Lower leg skin (tissue), 3 donors: Measurements from ENCODE around the gene CPXM1.

Experiments used
- POLR2A ChIP-seq, 2 donors: fragments of 450-650 bp; IDR thresholded peaks; one replicate each; pipeline ENCODE4 v1.6.1; 2016 to 2017; ENCODE audit warnings: antibody characterized with exemption in 2 of 2, mild to moderate bottlenecking in 1 of 2, moderate library complexity in 1 of 2
- TF ChIP-seq, protein P1 (sequence below), 3 donors: fragments of 450-650 bp; IDR thresholded peaks; one replicate each; pipeline ENCODE4 v1.5.1; 2016; ENCODE audit warnings: antibody characterized with exemption in 3 of 3, mild to moderate bottlenecking in 3 of 3, moderate library complexity in 2 of 3

DNA sequence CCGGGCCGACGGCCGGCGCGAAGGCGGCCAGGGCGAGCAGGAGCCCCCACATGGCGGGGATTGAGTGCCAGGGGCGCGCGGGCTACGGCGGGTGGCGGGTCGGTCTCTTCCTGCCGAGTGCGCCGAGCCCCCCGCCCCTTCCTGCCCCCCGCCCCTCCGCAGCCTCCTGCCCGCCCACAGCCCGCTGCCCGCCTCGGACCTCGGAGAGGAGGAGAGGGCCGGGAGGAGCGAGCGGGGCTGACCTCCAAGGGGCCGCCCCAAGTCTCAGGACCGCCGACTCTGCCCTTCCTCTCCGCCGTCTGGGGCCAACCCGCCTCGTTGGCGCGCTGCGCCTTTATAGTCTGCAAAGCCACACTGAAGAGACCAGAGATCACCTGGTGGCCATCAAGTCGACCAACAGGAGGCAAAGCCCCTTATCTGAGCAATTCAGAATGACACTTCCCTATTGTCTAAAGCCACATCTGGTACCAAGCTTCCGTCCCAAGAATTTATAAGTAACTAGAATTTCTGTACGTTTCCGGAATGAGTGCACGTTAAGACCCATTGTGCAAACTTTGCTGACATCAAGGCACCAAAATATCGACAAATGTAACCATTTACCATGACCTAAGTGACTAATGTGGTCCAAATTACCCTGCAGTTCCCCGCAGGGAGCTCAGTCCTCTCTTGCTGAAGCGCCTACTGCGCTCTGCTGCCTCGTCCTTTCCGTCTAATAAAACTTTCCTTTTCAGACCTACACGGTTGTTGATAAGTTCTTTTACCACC lies at the start of gene CPXM1:
- TF ChIP-seq, protein P1, sequence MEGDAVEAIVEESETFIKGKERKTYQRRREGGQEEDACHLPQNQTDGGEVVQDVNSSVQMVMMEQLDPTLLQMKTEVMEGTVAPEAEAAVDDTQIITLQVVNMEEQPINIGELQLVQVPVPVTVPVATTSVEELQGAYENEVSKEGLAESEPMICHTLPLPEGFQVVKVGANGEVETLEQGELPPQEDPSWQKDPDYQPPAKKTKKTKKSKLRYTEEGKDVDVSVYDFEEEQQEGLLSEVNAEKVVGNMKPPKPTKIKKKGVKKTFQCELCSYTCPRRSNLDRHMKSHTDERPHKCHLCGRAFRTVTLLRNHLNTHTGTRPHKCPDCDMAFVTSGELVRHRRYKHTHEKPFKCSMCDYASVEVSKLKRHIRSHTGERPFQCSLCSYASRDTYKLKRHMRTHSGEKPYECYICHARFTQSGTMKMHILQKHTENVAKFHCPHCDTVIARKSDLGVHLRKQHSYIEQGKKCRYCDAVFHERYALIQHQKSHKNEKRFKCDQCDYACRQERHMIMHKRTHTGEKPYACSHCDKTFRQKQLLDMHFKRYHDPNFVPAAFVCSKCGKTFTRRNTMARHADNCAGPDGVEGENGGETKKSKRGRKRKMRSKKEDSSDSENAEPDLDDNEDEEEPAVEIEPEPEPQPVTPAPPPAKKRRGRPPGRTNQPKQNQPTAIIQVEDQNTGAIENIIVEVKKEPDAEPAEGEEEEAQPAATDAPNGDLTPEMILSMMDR (IDR thresholded peaks at IDR 0.05), result no peak
- TF ChIP-seq POLR2A (IDR thresholded peaks at IDR 0.05), result no peak
